Activated CD8-positive, alpha-beta memory T cell treated with anti-CD3 and anti-CD28 coated beads for 48 hours (primary cell): ENCODE data around the gene NOL12.

Source experiments
- DNase-seq, 3 experiments: peaks; one replicate each; pipeline ENCODE4 v3.0.0-alpha.2; 2020; ENCODE audit warnings: low read depth in 2 of 3, low spot score in 2 of 3

The NOL12 gene

DNA sequence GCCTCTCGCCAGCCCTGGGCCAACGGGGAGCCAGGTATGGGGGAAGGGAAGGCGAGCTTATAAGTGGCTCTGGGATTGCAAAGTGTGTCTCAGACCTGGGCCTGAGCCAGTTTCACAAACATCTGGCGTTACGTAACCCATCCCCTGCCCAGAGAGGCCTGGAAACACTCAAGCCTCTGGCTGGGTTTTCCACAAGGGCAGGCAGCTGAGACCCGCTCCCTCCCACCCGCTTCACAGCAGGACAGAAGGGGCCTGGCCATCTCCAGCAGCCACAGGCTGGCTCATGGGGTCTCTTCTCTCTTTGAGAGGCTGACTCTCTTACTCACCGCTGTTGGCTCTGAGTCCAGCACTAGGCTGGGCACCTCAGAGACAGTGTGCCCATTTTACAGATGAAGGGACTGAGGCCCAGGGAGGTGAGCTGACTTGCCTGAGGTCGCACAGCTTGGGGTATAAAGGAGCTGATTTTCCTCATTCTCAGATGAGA lies 55.2 kb downstream of the NOL12 start:
- DNase-seq, result no peak

DNA sequence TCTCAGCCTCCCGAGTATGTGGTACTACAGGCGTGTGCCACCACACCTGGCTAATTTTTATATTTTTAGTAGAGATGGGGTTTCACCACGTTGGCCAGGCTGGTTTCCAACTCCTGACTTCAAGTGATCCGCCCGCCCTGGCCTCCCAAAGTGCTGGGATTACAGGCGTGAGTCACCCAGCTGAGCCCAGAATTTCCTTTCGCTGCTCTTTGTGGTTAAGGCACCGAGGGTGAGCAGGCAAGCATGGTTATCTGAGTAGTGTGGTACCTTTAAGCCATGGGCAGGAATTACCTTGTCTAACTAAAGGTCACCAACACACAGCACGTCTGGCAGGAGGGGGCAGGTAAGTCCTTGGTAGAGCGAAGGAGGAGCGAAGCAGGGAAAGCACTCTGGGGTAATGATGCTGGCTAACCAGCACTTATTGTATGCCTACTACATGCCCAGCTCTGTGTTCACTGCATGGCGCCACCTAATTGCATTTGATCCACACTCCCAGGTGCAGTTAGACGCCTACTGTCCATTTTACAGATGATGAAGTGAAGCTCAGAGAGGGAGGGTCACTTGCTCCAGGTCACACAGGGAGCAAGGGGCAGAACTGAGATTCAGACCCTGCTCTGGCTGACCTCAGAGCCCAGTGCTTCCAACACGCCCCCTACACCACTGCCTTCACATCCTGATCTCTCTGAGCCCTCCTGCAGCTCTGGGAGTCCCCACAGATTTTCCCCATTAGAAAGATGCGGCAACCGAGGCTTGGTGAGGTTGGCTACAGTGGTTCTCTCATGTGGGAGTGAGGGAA lies 56.4 kb downstream of the NOL12 start:
- no peak for DNase-seq
